COLO668 (cell line): ENCODE results near the gene PLAAT2.
"Not testable (repeated sequence)": the region's sequence is repeated elsewhere in the genome, so short reads cannot be mapped to it uniquely, and the experiment has no call there.

ENCODE experiments used
- DNase-seq: peaks from one replicate; lab custom pipeline; 2025; ENCODE audit not compliant: unreplicated experiment; lab: John Stamatoyannopoulos, UW

The PLAAT2 gene

GRCh38 chr11:63551091-63551888 lies 11.9 kb downstream of the PLAAT2 start:
- no peak for DNase-seq

GRCh38 chr11:63550156-63550700 lies 13.0 kb downstream of the PLAAT2 start:
- DNase-seq = not testable (repeated sequence)

- DNase-seq = no peak
Measured at GRCh38 chr11:63549411-63549810, 13.8 kb downstream of the PLAAT2 start.

- no peak for DNase-seq
Measured at GRCh38 chr11:63548178-63548577, 15.0 kb downstream of the PLAAT2 start.

GRCh38 chr11:63547061-63547460 lies 16.1 kb downstream of the PLAAT2 start:
- DNase-seq = no peak

DNA sequence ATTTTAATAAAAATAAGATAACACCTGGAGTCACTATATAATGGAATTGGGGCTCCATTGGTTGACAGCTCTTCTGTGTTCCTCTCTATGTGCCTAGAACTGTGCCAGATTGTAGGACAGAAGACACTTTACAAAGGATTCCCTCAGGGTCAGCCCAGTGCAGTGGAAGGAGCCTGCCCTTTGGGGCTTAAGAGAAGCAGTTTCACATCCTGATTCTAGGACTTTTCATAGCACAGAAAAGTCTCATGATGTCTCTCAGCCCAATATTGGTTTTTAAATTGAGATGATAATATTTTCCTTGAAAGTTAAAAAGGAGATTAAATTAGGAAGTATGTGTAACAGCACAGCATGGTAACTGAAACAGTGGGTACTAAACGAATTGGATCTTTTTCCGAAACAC lies 19.5 kb downstream of the PLAAT2 start:
- no peak for DNase-seq

- DNase-seq = not testable (repeated sequence)
Measured at GRCh38 chr11:63542506-63542905, 20.7 kb downstream of the PLAAT2 start.

DNA sequence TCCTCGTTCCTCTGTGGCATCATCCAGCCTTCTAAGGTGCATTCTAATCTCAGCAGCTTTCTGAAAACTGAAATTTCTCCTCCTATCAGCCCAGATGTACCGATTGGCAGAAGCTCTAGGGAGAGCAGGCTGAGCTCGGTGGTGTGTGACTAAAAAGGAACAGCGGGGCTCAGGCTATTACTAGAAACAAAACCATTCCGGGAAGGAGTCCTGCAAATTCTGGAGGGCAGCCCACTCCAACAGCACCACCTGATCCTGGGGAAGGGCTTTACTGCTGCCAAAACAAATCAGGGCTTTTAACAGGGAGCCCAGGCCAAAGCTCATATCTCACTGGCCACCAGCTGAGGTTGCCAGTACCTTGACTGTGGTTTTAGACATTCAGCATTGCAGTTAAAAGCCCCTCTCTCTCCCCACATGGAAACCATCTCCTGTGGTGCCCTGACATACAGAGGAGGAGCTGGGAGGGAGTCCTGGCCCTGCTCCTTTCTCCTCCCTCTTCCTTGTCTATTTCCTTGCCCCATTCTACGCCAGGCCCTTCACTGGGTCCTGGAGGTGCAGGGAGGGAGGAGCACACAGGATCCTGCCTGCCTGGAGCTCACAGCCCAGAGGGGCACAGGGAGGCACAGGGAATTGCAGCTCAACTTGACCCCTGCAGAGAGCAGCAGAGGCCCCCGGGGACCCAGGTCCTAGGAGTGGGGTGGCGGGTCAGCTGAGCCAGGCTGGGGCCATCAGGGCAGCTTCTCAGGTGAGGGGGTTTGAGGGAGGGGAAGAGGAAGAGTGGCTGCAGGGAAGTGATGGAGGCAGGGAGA lies 25.7 kb downstream of the PLAAT2 start:
- no peak for DNase-seq

- DNase-seq = no peak
Measured at GRCh38 chr11:63536669-63537292, 26.4 kb downstream of the PLAAT2 start, which contains the start of gene PLAAT4. Gene PLAAT4 (plus strand): TSS chr11:63536808. CDS start chr11:63536869, 61 bp downstream.

DNA sequence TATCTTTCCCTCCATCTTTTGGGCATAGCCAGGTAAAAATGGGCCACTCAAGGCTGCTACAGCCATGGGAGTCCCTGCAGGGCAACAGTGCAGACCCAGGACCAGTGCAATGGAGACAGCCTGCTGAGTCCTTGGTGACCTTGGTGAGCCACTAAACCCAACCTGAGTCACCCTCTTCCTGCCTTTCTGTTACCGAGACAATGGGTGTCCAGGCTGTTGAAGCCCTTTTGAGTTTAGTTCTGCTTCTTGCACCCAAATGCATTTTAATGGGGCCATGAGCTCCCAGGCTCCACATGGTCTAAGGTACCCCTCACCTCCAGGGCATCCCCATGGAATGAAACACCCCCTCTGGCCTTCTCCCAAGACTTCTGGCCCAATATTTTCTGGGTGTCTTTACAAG lies 27.4 kb downstream of the PLAAT2 start:
- no peak for DNase-seq

- DNase-seq = no peak
Measured at GRCh38 chr11:63534895-63535461, 28.2 kb downstream of the PLAAT2 start.

DNA sequence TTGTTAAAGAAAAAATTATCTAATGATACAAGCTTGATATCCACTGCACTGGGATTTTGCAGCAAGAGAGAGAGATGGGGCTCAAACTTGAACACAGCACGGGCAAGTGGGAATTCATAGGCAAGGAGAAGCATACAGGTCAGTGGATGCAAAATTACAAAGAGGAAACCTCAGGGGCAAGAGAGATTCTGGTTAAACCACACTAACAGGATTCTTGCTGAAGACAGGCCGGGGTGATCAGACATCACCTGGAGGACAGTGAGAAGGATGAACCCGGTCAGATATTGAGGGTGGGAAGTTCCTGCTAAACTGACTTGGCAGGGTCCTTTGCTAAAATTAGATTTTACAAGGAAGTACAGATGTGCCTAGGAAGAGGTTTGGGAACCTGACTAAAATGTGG lies 29.1 kb downstream of the PLAAT2 start:
- no peak for DNase-seq

DNA sequence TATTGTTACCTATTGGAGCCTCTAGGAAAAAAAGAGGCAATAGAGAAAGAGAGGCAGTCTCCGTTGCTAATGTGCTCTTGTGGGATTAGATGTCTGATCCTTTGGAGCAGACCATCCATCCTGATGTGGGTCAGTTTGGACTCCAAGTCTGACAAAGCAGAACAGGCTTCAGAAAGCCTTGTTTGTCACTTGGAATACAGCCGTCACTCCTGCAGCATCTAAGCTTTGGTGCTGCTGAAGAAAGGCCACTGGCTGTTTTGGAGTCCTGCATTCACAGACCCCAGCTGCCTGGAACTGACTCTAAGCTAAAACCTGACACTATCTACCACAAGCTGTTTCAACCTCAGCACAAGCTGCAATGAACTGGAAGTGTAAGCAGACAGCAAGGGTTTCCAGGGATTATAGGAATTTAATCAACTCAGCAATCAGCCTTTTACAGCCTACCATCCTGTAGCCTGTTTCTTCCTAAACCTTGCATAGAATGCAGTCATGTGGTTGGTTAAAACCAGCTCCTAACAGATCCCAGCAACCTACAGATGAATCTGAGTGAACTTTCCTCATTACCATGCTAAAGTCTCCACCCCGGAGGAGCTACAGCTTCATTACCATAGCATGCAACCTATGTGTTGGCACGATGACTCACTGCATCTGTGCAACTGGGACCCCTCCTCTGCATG lies 30.2 kb downstream of the PLAAT2 start:
- DNase-seq = no peak

DNA sequence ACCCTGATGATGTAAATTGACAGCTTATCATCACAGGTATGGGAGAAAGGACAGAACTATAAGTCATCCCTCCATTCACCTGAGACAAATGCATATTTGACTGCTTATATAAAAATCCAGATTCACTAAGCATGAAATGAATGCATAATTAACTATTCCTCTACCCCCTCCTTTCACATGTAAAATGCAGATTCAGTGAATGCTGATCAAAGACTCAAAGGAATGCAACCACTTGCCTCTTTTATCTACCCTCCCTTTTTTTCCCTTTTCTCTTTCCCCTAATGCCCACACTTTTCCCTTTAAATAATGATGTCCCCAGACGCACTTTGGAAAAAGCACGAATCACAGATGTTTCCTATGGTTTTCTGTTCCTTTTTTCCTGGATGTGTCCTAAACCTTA lies 31.1 kb downstream of the PLAAT2 start:
- DNase-seq = no peak

DNA sequence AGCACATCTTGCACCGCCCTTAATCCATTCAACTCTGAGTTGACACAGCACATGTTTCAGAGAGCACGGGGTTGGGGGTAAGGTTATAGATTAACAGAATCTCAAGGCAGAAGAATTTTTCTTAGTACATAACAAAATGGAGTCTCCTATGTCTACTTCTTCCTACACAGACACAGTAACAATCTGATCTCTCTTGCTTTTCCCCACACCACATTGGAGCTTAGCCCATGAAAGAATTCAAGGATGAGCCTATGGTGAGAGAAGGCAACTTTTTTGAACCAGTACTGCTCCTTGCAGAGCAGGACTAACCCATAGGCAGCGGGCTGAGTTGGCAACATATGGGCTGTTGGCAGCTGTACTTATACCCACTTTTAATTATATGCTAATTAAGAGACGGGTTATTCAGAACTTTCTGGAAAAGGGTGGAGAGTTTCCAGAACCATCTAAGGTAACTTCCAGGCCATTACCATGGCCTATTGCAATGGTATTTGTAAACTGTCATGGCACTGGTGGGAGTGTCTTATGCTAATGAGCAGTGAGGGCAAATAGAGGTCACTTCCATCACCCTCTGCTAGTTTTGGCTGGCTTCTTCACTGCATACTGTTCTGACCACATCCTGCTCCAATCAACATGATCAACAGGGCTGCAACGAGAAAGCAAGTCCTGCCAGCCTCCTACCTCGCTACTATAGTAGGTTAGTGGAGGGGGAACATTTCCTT lies 31.9 kb downstream of the PLAAT2 start:
- DNase-seq = not testable (repeated sequence)

DNA sequence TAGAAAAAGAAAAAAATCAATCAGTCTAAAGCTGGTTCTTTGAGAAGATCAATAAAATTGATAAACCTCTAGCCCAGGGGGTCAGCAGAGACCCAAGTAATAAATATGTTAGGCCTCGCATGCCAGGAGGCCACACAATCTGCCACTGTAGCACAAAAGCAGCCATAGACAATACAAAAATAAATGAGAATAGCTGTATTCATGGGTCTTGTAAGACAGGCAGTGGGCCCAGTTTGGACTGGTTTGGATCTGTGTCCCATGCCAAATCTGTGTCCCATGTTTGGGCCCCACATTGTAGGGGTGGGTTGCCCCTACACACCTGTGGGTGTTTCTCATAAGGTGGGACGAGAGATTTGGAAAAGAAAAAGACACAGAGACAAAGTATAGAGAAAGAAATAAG lies 33.2 kb downstream of the PLAAT2 start:
- DNase-seq = no peak

DNA sequence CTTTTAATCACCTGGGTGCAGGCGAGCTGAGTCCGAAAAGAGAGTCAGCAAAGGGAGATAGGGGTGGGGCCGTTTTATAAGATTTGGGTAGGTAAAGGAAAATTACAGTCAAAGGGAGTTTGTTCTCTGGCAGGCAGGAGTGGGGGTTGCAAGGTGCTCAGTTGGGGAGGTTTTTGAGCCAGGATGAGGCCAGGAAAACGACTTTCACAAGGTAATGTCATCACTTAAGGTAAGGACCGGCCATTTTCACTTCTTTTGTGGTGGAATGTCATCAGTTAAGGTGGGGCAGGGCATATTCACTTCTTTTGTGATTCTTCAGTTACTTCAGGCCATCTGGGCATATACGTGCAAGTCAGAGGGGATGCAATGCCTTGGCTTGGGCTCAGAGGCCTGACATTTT lies 33.8 kb downstream of the PLAAT2 start:
- DNase-seq = not testable (repeated sequence)

GRCh38 chr11:63528729-63529278 lies 34.4 kb downstream of the PLAAT2 start:
- not testable (repeated sequence) for DNase-seq

DNA sequence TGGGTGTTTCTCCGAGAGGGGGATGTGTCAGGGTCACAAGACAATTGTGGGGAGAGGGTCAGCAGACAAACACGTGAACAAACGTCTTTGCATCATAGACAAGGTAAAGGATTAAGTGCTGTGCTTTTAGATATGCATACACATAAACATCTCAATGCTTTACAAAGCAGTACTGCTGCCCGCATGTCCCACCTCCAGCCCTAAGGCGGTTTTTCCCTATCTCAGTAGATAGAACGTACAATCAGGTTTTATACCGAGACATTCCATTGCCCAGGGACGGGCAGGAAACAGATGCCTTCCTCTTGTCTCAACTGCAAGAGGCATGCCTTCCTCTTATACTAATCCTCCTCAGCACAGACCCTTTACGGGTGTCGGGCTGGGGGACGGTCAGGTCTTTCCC lies 35.0 kb downstream of the PLAAT2 start:
- DNase-seq = not testable (repeated sequence)

DNA sequence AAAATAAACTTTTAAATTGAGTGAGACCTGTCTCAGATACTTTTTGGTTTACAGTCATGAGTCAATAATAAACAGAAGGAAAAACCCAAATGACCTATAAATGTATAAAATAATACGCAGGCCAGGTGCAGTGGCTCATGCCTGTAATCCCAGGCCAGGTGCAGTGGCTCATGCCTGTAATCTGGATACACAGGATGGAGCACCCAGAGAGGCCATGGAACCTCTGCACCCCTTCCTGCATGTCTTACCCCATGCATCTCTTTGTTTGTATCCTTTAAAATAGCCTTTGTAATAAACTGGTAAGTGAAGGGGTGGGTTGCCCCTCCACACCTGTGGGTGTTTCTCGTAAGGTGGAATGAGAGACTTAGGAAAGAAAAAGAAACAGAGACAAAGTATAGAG lies 35.5 kb downstream of the PLAAT2 start:
- DNase-seq = no peak
